Hepatocyte (in vitro differentiated cells): Measurements from ENCODE around the gene THAP7.

Experiments used
- EZH2 ChIP-seq: fragments of 200-600 bp; sonication (generic); IDR thresholded peaks from 2 replicates; pipeline ENCODE4 v1.6.1; 2016; ENCODE audit warnings: antibody characterized with exemption, mild to moderate bottlenecking, borderline replicate concordance
- EZH2phosphoT487 ChIP-seq: fragments of 200-600 bp; sonication (generic); IDR thresholded peaks from one replicate; pipeline ENCODE4 v1.6.1; 2018; ENCODE audit warnings: antibody characterized with exemption, mild to moderate bottlenecking, low read depth, moderate library complexity; ENCODE audit not compliant: unreplicated experiment, severe bottlenecking
- TF ChIP-seq, protein P1 (sequence below): fragments of 200-600 bp; sonication (generic); IDR thresholded peaks from 2 replicates; pipeline ENCODE4 v1.5.1; 2016; ENCODE audit warnings: antibody characterized with exemption, mild to moderate bottlenecking; ENCODE audit not compliant: poor library complexity

DNA sequence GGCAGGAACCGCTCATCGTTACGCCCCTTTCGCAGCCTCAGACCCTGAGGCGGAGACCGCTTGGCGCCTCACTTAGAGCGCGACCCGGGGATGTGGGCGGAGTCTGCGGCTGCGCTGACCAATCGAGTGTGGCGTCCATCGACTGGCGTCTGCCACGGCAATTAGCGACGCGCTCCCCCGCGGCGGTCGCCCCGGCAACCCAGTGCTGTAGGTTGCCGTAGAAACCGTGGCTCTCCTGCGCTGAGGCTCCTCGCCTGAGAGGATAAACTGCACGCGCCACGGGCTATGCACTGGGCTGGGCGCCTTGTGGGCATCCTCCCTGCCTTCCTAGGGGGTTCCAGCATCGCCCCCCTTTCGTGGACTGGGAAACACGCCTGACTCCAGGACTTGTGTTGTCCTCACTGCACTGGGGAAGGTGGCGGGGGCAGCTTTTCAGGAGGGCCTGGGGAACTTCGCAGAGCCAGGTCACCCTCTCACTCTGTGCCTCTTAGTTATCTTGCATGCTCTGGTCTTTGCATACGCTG, 12.3 kb upstream of the THAP7 start:
- TF ChIP-seq, protein P1, sequence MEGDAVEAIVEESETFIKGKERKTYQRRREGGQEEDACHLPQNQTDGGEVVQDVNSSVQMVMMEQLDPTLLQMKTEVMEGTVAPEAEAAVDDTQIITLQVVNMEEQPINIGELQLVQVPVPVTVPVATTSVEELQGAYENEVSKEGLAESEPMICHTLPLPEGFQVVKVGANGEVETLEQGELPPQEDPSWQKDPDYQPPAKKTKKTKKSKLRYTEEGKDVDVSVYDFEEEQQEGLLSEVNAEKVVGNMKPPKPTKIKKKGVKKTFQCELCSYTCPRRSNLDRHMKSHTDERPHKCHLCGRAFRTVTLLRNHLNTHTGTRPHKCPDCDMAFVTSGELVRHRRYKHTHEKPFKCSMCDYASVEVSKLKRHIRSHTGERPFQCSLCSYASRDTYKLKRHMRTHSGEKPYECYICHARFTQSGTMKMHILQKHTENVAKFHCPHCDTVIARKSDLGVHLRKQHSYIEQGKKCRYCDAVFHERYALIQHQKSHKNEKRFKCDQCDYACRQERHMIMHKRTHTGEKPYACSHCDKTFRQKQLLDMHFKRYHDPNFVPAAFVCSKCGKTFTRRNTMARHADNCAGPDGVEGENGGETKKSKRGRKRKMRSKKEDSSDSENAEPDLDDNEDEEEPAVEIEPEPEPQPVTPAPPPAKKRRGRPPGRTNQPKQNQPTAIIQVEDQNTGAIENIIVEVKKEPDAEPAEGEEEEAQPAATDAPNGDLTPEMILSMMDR: no peak
- no peak for TF ChIP-seq EZH2
- no peak for TF ChIP-seq EZH2phosphoT487
